T-helper 1 cell (primary cell): ENCODE results near the gene DDT.
"Not testable (repeated sequence)": the region's sequence is repeated elsewhere in the genome, so short reads cannot be mapped to it uniquely, and the experiment has no call there.

ENCODE experiments used
- DNase-seq, 5 donors: peaks; one replicate each; pipeline ENCODE4 v3.0.0-alpha.2; 2012 to 2020

DDT gene

DNA sequence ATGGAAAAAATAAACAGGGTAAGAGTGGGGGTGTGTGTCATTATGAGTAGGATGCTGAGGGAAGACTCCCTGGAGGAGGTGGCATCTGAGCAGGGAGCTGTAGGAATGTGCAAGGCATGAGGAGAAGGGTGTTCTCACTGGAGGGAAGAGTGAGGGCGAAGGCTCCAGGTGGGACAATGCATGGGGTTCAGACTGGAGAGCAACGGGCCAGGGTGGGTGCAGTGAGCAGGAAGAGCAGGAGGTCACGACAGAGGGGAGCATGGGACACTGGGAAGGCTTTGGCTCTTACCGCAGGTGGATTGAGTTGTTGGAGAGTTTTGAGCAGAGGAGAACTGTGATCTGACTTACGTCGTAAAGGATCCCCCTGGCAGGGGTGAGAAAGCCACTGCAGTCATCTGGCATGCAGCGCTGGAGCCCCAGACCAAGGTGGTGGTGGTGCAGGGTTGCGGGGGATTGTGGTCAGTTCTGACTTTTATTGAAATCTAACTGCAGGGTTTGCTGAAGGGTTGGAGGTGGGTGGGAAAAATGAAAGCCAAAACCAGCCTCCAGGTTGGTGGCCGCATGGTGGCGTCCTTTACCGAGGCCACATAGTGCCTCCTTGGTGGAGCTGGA, 21.3 kb downstream of the DDT start:
- not testable (repeated sequence) for DNase-seq

DNA sequence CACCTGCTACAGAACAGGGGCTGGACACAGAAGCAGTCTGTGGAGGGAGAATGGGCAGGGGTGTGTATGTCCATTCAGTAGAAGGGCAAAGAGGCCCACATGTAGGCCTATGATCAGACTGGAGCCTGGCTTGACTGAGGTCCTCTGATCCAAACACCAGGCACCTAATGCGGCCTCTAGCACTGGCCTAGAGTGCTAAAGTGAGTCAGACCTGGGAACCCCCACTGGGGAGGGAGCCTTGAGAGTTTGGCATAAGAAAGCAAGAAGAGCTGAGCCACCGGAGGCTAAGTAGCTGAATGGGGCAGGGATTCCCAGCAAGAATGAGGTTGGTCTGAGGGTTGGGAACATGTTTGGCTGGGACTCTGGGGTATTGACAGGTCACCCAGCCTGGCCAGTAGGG, 22.9 kb downstream of the DDT start:
- not testable (repeated sequence) for DNase-seq

DNA sequence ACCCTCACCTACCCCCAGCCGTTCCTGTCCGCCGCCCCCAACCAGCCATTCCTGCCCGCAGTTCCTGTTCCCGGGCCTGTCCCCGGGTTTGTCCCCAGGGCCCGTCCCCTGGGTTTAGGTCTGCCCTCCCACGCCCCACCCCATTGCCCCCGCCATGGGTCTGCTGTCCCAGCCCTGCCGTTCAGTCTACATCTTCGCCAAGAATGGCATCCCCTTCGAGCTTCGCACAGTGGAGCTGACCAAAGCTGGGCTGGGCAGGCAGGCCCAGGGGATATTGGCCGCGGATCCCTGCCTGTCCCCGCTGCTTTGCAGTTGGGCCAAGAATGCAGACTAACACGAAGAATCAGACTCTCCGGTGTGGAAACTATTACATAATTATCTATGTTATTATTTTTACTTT, 24.5 kb downstream of the DDT start:
- not testable (repeated sequence) for DNase-seq

DNA sequence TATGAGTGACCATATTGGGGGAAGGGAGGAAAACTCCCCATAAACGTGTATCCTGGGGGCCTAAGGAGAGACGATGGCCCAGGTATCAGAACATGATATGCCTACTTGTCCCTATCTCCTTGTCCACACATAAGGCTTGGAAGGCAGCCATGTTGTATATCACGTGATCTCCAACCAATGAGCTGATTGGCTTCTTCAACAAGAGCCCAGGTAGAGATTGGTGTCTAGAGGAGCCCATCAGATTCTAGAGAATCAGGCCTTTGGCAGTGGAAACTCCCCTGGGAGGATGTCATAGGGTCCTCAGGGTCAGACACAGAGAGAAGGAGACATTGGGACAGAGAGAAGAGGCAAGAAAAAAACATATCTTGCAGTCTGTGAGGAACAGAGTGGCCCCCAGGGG, 26.9 kb downstream of the DDT start:
- DNase-seq = not testable (repeated sequence)

DNA sequence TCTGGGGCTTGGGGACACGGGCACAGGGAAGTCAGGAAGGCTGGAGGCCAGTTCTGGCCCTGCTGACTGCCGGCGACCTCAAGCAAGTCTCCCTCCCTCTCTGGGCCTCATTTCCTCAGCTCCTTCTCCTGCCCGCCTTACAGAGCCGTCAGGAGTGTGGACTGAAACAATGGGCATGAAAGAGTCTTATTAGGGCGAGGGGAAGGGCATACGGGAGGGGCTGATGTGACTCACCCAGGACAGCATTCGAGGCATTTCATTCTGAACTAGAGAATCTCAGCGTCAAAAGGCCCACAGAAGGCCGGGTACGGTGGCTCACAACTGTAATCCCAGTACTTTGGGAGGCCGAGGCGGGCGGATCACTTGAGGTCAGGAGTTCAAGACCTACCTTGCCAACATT, 34.1 kb downstream of the DDT start:
- not testable (repeated sequence) for DNase-seq

DNA sequence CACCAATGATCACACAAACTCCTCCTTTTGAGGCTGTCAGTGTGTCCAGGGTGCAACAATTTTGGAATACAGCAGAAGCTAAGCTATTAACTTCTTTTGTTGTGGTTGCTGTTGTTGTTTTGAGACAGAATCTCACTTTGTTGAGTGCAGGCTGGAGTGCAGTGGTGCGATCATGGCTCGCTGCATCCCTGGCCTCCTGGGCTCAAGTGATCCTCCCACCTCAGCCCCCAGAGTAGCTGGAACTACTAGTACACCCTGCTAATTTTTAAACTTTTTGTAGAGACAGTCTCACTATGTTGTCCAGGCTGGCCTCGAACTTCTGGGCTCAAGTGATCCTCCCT, 35.3 kb downstream of the DDT start:
- no peak for DNase-seq

DNA sequence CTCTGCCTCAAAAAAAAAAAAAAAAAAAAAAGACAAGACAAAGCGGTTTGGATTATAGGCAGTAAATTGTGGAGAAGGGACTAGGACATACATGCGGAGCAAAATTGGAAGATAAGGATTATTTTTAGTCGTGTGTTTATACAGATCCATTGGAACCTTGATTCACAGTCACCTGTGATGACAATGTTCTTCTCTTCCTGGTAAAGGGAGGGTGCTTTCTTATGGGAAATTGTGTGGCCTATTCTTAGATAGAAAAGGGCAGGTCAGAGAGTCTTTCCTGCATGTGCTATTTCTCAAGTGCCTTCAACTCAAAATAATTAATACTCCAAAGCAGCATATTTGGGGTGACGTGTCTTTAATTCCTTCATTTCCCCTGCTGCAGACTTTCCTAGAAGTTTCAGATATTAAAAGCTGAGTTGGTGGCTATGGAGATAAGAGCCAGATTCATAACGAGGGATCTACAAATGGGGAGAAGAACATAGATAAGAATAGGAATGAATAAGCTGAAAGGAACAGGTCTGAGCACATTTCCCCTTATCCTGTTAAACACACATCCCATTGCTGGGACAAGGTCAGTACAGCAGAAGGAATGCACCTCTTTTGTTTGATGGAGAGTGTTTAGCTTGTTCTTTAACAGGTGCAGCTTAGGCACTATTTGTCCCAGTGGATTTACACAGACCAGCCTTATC, 35.8 kb downstream of the DDT start:
- no peak for DNase-seq

DNA sequence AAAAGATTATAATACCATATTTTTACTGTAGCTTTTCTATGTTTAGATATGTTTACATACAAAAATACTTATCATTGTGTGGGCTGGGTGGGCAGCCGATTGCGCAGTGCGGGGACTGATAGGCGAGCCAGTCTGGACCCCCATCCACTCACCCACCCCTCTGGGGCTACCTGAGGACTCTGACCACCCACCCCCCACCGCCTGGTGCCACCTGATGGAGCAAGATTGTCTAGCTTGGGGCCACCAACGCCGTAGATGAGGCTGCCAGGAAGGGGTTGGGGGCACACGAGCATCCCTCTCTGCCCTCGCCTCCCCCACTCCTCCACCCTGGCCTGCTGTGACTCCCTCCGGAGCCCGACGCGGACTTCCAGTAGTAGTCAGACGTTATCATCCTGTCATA, 47.7 kb downstream of the DDT start:
- DNase-seq = no peak

DNA sequence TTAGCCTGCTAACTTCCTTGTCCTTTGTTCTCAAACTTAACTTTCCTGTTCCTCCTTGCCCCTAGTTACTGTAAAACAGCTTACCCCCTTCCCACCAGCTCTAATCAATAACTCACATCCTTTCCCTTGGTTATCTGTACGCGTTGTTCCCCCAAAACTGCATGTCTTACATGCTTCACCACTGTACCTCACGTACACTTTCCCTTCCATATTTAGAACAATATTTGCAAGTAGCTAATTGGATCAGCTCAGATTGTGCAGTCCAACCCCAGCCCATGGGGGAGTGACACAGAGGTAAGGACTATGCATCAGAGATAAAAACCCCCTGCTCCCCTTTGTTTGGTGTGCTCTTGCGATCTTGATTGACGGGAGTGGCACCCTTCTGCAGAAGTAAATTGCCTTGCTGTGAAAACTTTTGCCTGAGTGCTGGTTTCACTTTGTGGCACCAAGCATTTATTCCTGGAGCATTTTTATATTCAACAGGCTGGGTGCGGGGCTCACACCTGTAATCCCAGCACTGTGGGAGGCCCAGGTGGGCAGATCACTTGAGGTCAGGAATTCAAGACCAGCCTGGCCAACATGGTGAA, 49.1 kb downstream of the DDT start:
- no peak for DNase-seq

DNA sequence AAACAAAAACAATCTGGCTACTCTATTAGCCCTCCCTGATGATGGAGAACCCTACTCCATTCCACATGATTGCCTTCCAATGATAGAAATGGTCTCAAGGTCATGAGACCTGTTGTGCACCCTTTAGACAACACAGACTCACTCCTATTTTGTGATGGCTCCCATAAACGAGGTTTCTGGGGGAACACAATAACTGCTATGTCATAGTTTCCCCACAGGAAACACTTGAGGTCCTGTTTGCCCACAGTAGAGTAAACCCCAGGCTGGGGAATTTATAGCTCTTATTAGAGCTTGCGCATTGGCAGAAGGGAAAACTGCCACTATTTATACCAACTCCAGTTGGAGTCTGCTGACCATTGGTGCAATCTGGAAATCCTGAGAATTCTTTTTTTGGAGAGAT, 51.3 kb downstream of the DDT start:
- DNase-seq = no peak

DNA sequence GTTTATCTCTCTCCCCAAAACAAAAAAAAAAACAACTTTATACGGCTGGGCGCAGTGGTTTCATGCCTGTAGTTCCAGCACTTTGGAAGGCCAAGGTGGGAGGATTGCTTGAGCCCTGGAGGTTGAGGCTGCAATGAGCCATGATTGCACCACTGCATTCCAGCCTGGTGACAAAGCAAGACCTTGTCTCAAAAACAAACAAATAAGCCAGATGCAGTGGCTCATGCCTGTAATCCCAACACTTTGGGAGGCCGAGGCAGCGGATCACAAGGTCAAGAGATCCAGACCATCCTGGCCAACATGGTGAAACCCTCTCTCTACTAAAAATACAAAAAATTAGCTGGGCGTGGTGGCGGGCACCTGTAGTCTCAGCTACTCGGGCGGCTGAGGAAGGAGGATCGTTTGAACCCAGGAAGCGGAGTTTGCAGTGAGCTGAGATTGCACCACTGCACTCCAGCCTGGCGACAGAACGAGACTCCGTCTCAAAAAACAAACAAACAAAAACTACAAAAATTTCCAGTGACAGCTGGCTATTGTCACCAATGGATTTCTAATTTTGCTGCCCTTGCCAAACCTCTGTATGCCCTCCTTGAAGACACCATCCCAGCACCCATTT, 52.5 kb downstream of the DDT start:
- DNase-seq = not testable (repeated sequence)
